ENCODE results near the gene TNIK.

TNIK gene

GRCh38 chr3:171200750-171201088 is 259.5 kb downstream of the TNIK start:
- H3K27ac ChIP-seq = no peak overlapping the region
- TF ChIP-seq CTCF (IDR thresholded peaks at IDR 0.05) (no peak), ZFX (IDR thresholded peaks at IDR 0.05; ENCODE audit: borderline replicate concordance) (no peak)

- TF ChIP-seq ZFX (IDR thresholded peaks at IDR 0.05; ENCODE audit: borderline replicate concordance) (no peak), CTCF (IDR thresholded peaks at IDR 0.05) (no peak)
- no peak overlapping the region for H3K27ac ChIP-seq
These were observed 260.0 kb downstream of the TNIK start for GRCh38 chr3:171200052-171200749.

GRCh38 chr3:171199473-171199829 is 260.8 kb downstream of the TNIK start:
- H3K27ac ChIP-seq = no peak overlapping the region
- no peak for TF ChIP-seq ZFX (IDR thresholded peaks at IDR 0.05; ENCODE audit: borderline replicate concordance)
- no peak for TF ChIP-seq CTCF (IDR thresholded peaks at IDR 0.05)

GRCh38 chr3:171198781-171199472 is 261.3 kb downstream of the TNIK start:
- TF ChIP-seq CTCF (IDR thresholded peaks at IDR 0.05) (no peak), ZFX (IDR thresholded peaks at IDR 0.05; ENCODE audit: borderline replicate concordance) (no peak)
- H3K27ac ChIP-seq = no peak overlapping the region

- no peak for TF ChIP-seq ZFX (IDR thresholded peaks at IDR 0.05; ENCODE audit: borderline replicate concordance)
- no peak for TF ChIP-seq CTCF (IDR thresholded peaks at IDR 0.05)
- no peak overlapping the region for H3K27ac ChIP-seq
These were observed 264.5 kb downstream of the TNIK start for GRCh38 chr3:171195686-171196085.

- TF ChIP-seq ZFX (IDR thresholded peaks at IDR 0.05; ENCODE audit: borderline replicate concordance) (no peak), CTCF (IDR thresholded peaks at IDR 0.05) (no peak)
- no peak overlapping the region for H3K27ac ChIP-seq
These were observed 265.2 kb downstream of the TNIK start for GRCh38 chr3:171194965-171195364.

- H3K27ac ChIP-seq = no peak overlapping the region
- TF ChIP-seq CTCF (IDR thresholded peaks at IDR 0.05) (no peak), ZFX (IDR thresholded peaks at IDR 0.05; ENCODE audit: borderline replicate concordance) (no peak)
These were observed 266.5 kb downstream of the TNIK start for GRCh38 chr3:171193693-171194092.
